ENCODE results near the gene SIL1.

DNA sequence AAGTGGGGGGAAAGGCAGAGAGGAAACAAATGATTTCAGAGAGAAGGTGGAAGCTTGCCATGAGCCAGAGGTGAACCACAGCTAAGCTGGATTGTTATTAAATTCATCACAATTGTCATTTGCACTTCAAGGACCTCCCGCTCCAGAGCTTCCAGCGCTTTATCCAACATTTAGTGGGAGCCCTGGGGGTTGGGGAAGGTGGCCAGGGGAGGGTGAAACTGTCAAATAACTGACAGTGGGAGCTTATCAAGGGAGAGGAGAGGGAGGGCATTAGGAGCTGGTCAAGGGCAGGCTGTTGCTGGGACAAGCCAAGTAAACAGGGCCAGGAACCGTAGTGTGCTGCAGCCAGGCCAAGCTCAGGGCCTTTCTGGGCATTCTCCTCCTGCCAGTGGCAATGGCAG is 71.5 kb downstream of the SIL1 start:
- TF ChIP-seq, protein P1, sequence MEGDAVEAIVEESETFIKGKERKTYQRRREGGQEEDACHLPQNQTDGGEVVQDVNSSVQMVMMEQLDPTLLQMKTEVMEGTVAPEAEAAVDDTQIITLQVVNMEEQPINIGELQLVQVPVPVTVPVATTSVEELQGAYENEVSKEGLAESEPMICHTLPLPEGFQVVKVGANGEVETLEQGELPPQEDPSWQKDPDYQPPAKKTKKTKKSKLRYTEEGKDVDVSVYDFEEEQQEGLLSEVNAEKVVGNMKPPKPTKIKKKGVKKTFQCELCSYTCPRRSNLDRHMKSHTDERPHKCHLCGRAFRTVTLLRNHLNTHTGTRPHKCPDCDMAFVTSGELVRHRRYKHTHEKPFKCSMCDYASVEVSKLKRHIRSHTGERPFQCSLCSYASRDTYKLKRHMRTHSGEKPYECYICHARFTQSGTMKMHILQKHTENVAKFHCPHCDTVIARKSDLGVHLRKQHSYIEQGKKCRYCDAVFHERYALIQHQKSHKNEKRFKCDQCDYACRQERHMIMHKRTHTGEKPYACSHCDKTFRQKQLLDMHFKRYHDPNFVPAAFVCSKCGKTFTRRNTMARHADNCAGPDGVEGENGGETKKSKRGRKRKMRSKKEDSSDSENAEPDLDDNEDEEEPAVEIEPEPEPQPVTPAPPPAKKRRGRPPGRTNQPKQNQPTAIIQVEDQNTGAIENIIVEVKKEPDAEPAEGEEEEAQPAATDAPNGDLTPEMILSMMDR (IDR thresholded peaks at IDR 0.05; ENCODE audit: low read length): no peak
- no peak for TF ChIP-seq EZH2 (IDR thresholded peaks at IDR 0.05; ENCODE audit: borderline replicate concordance, low read length)

Measured in OCI-LY1 (cell line).